Measurements from ENCODE around the gene FANCC.

- TF ChIP-seq REST (IDR thresholded peaks at IDR 0.05; ENCODE audit: low read depth) (no peak), TCF12 (IDR thresholded peaks at IDR 0.05; ENCODE audit: low read depth) (no peak), ZBTB7A (IDR thresholded peaks at IDR 0.05; ENCODE audit: low read depth) (no peak), FOXM1 (IDR thresholded peaks at IDR 0.05; ENCODE audit: borderline replicate concordance, low read depth) (no peak), MAX (IDR thresholded peaks at IDR 0.05) (no peak), EP300 (IDR thresholded peaks at IDR 0.05; ENCODE audit: borderline replicate concordance) (no peak), NFIC (IDR thresholded peaks at IDR 0.05) (no peak)
Observed at GRCh38 chr9:95094002-95094401, 223.5 kb downstream of the FANCC start.

Data from Ishikawa (cell line).